Rectal smooth muscle tissue (tissue), 1 donor: ENCODE data around the gene PXMP4.

Experiments
- H3K27ac ChIP-seq: one replicate; pipeline ENCODE4 v1.7.0; 2013; ENCODE audit warnings: low read depth, low read length, inconsistent platforms
- H3K27me3 ChIP-seq: one replicate; pipeline ENCODE4 v1.7.0; 2013; ENCODE audit warnings: low read length; ENCODE audit not compliant: control insufficient read depth, insufficient read depth
- H3K36me3 ChIP-seq: one replicate; pipeline ENCODE4 v1.7.0; 2013; ENCODE audit warnings: low read length; ENCODE audit not compliant: control insufficient read depth, insufficient read depth
- H3K4me1 ChIP-seq: one replicate; pipeline ENCODE4 v1.7.0; 2013; ENCODE audit warnings: low read length; ENCODE audit not compliant: control insufficient read depth, insufficient read depth
- H3K4me3 ChIP-seq: one replicate; pipeline ENCODE4 v1.7.0; 2013; ENCODE audit warnings: low read length
- H3K9ac ChIP-seq: one replicate; pipeline ENCODE4 v1.7.0; 2013; ENCODE audit warnings: low read length

Gene PXMP4

DNA sequence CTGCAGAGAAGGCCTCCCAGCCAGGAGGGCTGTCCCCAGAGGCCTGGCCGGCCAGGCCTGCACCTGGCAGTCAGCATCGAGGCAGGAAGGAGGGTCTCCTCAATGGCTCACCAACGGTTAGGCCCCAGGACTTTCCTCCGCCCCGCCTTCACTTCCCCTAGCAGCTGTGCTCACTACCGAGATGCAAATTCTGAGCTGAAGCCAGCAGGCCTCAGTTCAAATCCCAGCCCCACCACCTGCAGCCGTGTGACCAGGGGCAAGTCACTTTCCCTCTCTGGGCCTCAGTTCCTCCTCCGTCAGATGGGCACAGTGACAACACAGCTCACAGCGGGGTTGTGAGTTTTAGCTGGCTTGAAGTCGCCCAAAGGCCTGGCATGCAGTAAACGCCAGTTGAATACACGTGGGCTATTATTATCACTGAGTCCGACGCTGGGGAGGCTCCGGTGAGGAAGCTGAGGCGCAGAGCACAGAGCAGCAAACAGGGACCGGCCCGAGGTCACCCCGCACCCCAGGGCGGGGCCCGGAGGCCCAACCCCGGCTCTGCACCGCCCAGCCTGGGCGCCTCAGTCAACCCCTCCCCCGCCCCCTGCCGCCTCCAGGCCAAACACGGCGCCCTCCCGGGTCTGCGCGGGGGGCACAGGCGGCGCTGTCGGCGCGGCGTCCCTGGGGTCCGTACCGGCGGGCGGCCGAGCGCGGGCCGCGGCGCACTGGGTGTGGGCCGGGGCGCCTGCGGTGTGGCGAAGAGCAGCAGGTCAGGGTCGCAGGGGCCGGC is 34.6 kb downstream of the PXMP4 start:
- peaks cover 7% of the 10 kb centered on the region for H3K4me1 ChIP-seq
- H3K27me3 ChIP-seq: no peaks in the 10 kb centered on the region
- H3K9ac ChIP-seq: no peak overlapping the region
- no peak overlapping the region for H3K27ac ChIP-seq
- no peaks in the 10 kb centered on the region for H3K36me3 ChIP-seq
- peak overlapping the region; percentile 25 for H3K4me3 ChIP-seq

DNA sequence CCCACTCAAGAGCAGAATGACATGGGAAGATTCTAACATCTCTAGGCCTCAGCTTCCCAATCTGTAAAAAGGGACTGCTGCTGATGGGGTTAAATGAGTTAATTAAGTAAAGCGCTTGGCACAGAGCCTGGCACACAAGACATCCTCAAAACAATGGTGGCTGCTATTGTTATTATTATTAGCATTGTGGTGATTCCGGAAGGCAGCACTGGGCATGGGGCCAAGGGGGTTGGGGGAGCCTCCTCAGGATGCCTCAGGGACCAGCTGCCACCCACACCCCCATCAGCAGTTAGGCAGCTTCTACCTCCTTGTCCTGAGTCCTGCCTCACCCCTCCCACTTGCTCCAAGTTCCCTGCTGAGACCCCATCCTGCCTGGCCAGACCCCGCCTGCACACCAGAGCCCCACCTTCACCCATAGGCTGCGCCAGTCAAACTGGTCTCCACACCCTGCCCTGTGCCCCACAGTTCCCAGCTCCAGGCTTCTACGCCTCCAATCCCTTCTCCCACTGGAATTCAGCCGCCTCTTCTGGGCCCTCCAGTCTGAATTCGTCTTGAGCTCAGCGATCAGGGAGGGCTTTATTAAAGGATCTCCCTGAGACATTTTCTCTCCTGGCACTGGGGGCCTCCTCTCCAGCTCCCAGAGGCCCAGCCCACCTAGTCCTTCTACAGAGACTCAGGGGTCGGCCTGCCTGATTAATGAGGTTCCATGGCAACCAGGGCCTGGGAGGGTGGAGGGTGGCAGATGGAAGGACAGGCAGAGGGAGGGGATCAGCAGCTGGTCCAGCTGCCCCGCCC is 35.4 kb downstream of the PXMP4 start:
- Histone ChIP-seq H3K4me3 (no peak overlapping the region), H3K27ac (no peak overlapping the region), H3K9ac (no peak overlapping the region), H3K4me1 (peaks cover 7% of the 10 kb centered on the region), H3K36me3 (no peaks in the 10 kb centered on the region), H3K27me3 (no peaks in the 10 kb centered on the region)

GRCh38 chr20:33681728-33682353 is 38.3 kb downstream of the PXMP4 start:
- Histone ChIP-seq H3K36me3 (no peaks in the 10 kb centered on the region), H3K9ac (no peak overlapping the region), H3K27me3 (no peaks in the 10 kb centered on the region), H3K27ac (no peak overlapping the region), H3K4me1 (peaks cover 5% of the 10 kb centered on the region), H3K4me3 (no peak overlapping the region)

DNA sequence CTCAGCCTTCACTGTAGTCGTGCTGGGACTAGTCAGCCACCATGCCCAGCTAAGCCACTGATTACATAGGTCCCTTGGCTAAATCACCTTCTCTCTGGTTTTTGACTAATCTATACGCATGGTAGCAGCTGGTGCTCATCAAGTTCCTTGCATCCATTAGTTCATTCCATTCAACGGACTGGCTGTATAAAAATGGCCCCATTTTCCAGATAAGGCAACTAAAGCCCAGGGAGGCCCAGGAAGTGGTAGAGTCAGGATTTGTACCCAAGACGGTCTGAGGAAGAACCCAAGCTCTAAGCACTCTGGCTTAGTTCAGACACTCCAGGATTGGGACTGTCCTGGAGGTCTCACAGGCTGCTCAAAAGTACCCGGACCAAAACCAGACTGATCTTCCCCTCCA is 38.8 kb downstream of the PXMP4 start:
- Histone ChIP-seq H3K36me3 (no peaks in the 10 kb centered on the region), H3K9ac (no peak overlapping the region), H3K4me3 (no peak overlapping the region), H3K4me1 (peaks cover 3% of the 10 kb centered on the region), H3K27ac (no peak overlapping the region), H3K27me3 (no peaks in the 10 kb centered on the region)

DNA sequence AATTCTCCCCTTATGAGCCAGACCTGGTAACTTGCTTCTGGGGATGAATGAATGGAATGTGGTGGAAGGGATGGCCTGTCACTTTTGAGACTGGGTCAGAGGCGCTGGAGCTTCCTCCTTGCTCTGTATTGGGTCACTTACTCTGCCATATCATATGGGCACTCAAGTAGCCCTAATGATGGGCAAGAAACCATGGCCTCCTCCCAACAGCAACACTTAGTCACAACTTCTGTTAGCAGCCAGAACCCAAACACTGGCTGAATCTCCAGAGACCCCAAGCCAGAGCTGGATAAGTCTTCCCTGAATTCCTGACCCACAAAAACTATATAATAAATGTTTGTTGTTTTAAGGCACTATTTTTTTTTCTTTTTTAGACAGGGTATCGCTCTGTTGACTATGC is 39.4 kb downstream of the PXMP4 start:
- no peak overlapping the region for H3K27ac ChIP-seq
- no peaks in the 10 kb centered on the region for H3K36me3 ChIP-seq
- H3K4me1 ChIP-seq: peaks cover 6% of the 10 kb centered on the region
- no peak overlapping the region for H3K9ac ChIP-seq
- H3K27me3 ChIP-seq: no peaks in the 10 kb centered on the region
- no peak overlapping the region for H3K4me3 ChIP-seq

DNA sequence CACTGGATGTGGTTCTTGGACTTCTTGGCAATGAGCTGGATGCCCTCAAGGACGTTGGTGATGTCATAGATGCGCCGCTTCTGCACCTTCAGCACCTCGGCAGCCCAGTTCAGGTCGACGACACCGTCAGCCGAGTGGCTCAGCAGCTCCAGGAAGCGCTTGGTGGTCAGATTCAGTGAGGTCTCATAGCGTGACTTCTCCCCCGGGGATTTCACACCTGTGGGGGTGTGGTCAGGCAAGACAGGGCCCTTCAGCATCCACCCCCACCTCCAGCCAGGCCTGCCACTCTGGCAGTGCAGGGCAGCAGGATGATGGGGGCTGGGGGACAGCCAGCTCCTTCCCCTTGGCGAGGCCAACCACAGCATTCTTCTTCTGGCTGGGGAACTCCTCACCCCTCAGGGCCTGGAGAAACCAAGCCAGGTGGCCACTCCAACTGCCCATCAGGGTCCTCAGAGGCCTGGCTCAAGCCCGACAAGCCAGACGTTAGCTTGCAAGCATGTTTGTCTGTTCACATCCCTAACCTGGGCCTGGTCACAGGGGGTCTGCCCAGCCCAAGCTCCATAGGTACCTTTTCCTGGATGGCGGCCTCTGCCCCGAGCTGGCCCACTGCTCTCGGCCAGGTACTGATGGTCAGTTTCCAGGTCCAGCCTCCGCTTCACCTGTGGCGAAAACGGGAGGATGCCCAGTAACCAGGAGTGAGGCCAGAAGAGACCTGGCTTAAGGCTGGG is 40.2 kb downstream of the PXMP4 start:
- Histone ChIP-seq H3K36me3 (no peaks in the 10 kb centered on the region), H3K27me3 (no peaks in the 10 kb centered on the region), H3K27ac (no peak overlapping the region), H3K4me1 (peaks cover 10% of the 10 kb centered on the region), H3K4me3 (no peak overlapping the region), H3K9ac (no peak overlapping the region)

DNA sequence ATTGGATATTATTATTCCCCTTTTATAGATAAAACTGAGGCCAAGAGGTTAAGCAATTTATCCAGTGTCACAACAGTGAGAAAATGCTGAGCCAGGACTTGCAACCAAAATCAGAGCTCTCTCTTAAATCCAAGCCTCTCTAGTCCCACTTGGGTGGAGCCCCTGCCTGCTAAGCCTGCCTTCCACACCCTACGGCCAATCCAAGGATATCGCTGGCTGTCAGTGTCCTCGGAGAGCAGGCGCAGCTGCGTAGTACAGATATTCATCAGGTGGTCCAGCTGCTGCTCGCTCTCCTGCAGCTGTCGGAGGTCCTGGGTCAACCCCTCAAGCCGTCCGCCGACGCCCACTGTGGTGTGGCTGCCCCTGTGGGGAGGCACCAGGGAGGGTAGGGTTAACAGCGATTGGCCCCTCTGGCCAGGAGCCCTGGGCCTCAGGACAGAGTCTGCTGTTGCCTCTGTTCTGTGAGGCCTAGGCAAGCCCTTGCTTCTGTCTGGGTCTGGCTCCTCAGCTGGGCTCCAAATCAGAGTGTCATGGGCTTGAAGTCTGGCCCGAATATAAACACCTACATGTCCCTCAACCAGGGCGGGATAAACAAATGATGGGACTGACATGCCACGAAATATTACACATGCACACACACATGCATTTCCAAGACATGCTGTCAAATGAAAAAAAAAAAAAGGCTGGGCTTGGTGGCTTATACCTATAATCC is 42.0 kb downstream of the PXMP4 start:
- Histone ChIP-seq H3K36me3 (no peaks in the 10 kb centered on the region), H3K4me1 (peaks cover 16% of the 10 kb centered on the region), H3K9ac (no peak overlapping the region), H3K4me3 (no peak overlapping the region), H3K27ac (peak overlapping the region; percentile 3), H3K27me3 (no peaks in the 10 kb centered on the region)

- Histone ChIP-seq H3K4me1 (peaks cover 21% of the 10 kb centered on the region), H3K36me3 (no peaks in the 10 kb centered on the region), H3K9ac (no peak overlapping the region), H3K27me3 (no peaks in the 10 kb centered on the region), H3K4me3 (no peak overlapping the region), H3K27ac (no peak overlapping the region)
Measured at GRCh38 chr20:33676652-33677645, 43.2 kb downstream of the PXMP4 start.

DNA sequence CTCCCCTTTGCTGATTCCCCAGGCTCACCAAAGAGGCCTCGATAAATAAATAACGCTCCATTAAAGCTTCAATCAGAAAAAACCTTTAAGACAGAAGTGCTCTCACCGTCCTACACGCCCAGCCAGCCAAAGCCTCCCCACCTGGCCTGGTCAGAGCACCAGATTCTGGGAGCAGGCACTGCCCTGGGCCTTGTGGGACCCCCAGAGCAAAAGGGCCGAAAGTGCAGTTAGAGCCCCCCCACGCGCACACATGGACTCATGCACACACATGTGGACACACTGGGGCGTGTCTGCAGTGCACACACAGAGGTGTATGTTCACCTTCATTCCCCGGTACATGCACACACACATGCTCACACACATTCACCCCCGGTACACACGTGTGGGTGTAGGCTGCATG is 44.0 kb downstream of the PXMP4 start:
- Histone ChIP-seq H3K4me1 (peaks cover 21% of the 10 kb centered on the region), H3K4me3 (no peak overlapping the region), H3K27me3 (no peaks in the 10 kb centered on the region), H3K36me3 (no peaks in the 10 kb centered on the region), H3K27ac (peak overlapping the region; percentile 96), H3K9ac (no peak overlapping the region)

- H3K36me3 ChIP-seq: peaks cover 2% of the 10 kb centered on the region
- H3K9ac ChIP-seq: peak overlapping the region; percentile 63
- H3K4me3 ChIP-seq: peak overlapping the region; percentile 79
- peak overlapping the region; percentile 96 for H3K27ac ChIP-seq
- peaks cover 21% of the 10 kb centered on the region for H3K4me1 ChIP-seq
- H3K27me3 ChIP-seq: no peaks in the 10 kb centered on the region
Measured at GRCh38 chr20:33675136-33675959, 44.8 kb downstream of the PXMP4 start.
